Suprapubic skin (tissue), 4 donors: ENCODE results near the gene NPR1. TPM values are rescaled to one million over a fixed set of nuclear protein-coding genes. Genes with fewer than 3 reads are reported as not detected.
"Not testable (repeated sequence)": the region's sequence is repeated elsewhere in the genome, so short reads cannot be mapped to it uniquely, and the experiment has no call there.

Source experiments
- DNase-seq, 2 donors: peaks; one replicate each; pipeline ENCODE4 v3.0.0-alpha.2; 2019; ENCODE audit warnings: low spot score in 2 of 2
- H3K27ac ChIP-seq: fragments of 200-600 bp; sonication (generic); one replicate; pipeline ENCODE4 v1.5.1; 2019
- H3K27me3 ChIP-seq: fragments of 200-600 bp; sonication (generic); one replicate; pipeline ENCODE4 v1.5.1; 2019
- H3K36me3 ChIP-seq: fragments of 200-600 bp; sonication (generic); one replicate; pipeline ENCODE4 v1.5.1; 2019
- H3K4me1 ChIP-seq: fragments of 200-600 bp; sonication (generic); one replicate; pipeline ENCODE4 v1.5.1; 2019
- H3K4me3 ChIP-seq: fragments of 200-600 bp; sonication (generic); one replicate; pipeline ENCODE4 v1.5.1; 2019; ENCODE audit warnings: mild to moderate bottlenecking
- H3K9me3 ChIP-seq: fragments of 200-600 bp; sonication (generic); one replicate; pipeline ENCODE4 v1.5.1; 2019
- EP300 ChIP-seq: sonication (generic); formaldehyde crosslinking; IDR thresholded peaks from one replicate; pipeline ENCODE4 v1.6.1; 2017; ENCODE audit warnings: antibody characterized with exemption
- POLR2A ChIP-seq, 2 donors: fragments of 450-650 bp; IDR thresholded peaks; one replicate each; pipeline ENCODE4 v1.6.1; 2017; ENCODE audit warnings: antibody characterized with exemption in 2 of 2, mild to moderate bottlenecking in 2 of 2, moderate library complexity in 2 of 2
- POLR2AphosphoS5 ChIP-seq, 3 donors: sonication (generic); formaldehyde crosslinking; IDR thresholded peaks; one replicate each; pipeline ENCODE4 v1.6.1; 2017; ENCODE audit warnings: antibody characterized with exemption in 3 of 3
- WGBS: methylation state at CpG from one replicate; pipeline ENCODE4 v1.1.5; 2018; 5-methylcytosine and 5-hydroxymethylcytosine counted together
- total RNA-seq, 4 donors: library from RNA; depleted of rRNA; stranded (reverse); fragments of >200 nt; gene quantifications; one replicate each; pipeline ENCODE4 v1.1.0, GENCODE V29; 2016
- TF ChIP-seq, protein P1 (sequence below), 2 donors: fragments of 200-600 bp in 1 of 2; fragments of 450-650 bp in 1 of 2; sonication (generic) in 1 of 2; IDR thresholded peaks; one replicate each; pipeline ENCODE4 v1.5.1; 2016 to 2019; ENCODE audit warnings: antibody characterized with exemption in 2 of 2, mild to moderate bottlenecking in 1 of 2, moderate library complexity in 1 of 2

Gene NPR1
- total RNA-seq, 4 donors from 2014 or later: 4.7 to 19.2 (median 6.9) TPM

DNA sequence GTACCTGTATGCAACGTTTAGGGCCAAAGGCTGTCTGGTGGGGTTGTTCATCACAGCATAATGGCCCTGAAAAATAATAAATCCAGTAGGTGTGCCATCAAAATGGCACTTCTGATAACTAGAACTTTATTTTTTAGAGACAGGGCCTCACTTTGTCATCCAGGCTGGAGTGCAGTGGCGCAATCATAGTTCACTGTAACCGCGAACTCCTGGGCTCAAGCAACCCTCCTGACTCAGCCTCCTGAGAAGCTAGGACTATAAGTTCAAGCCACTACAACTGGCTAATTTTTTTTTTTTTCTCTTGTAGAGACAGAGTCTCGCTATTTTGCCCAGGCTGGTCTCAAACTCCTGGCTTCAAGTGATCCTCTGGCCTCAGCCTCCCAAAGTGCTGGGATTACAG is 15.3 kb upstream of the NPR1 start:
- Histone ChIP-seq H3K4me3 (no peak overlapping the region), H3K4me1 (peaks cover 15% of the 10 kb centered on the region), H3K9me3 (no peaks in the 10 kb centered on the region), H3K27me3 (no peaks in the 10 kb centered on the region), H3K27ac (no peak overlapping the region), H3K36me3 (peaks cover 77% of the 10 kb centered on the region)
- TF ChIP-seq POLR2A (IDR thresholded peaks at IDR 0.05): no peak
- TF ChIP-seq, protein P1, sequence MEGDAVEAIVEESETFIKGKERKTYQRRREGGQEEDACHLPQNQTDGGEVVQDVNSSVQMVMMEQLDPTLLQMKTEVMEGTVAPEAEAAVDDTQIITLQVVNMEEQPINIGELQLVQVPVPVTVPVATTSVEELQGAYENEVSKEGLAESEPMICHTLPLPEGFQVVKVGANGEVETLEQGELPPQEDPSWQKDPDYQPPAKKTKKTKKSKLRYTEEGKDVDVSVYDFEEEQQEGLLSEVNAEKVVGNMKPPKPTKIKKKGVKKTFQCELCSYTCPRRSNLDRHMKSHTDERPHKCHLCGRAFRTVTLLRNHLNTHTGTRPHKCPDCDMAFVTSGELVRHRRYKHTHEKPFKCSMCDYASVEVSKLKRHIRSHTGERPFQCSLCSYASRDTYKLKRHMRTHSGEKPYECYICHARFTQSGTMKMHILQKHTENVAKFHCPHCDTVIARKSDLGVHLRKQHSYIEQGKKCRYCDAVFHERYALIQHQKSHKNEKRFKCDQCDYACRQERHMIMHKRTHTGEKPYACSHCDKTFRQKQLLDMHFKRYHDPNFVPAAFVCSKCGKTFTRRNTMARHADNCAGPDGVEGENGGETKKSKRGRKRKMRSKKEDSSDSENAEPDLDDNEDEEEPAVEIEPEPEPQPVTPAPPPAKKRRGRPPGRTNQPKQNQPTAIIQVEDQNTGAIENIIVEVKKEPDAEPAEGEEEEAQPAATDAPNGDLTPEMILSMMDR (IDR thresholded peaks at IDR 0.05): no peak
- TF ChIP-seq POLR2AphosphoS5 (IDR thresholded peaks at IDR 0.05): no peak
- TF ChIP-seq EP300: no peak
- 84% methylated on average over 5 of the region's 5 CpGs for WGBS
- peak in 1 of 2 donors; percentile 31 for DNase-seq

GRCh38 chr1:153667439-153667838 is 11.0 kb upstream of the NPR1 start:
- H3K36me3 ChIP-seq: peaks cover 66% of the 10 kb centered on the region
- no peaks in the 10 kb centered on the region for H3K27me3 ChIP-seq
- no peak overlapping the region for H3K4me3 ChIP-seq
- no peak for TF ChIP-seq EP300
- no peak for TF ChIP-seq POLR2AphosphoS5 (IDR thresholded peaks at IDR 0.05)
- TF ChIP-seq, protein P1 (IDR thresholded peaks at IDR 0.05): no peak
- TF ChIP-seq POLR2A (IDR thresholded peaks at IDR 0.05): no peak
- 79% methylated on average over 4 of the region's 4 CpGs for WGBS
- DNase-seq: no peak
- H3K9me3 ChIP-seq: no peaks in the 10 kb centered on the region
- H3K4me1 ChIP-seq: peaks cover 31% of the 10 kb centered on the region
- peak overlapping the region; percentile 32 for H3K27ac ChIP-seq

DNA sequence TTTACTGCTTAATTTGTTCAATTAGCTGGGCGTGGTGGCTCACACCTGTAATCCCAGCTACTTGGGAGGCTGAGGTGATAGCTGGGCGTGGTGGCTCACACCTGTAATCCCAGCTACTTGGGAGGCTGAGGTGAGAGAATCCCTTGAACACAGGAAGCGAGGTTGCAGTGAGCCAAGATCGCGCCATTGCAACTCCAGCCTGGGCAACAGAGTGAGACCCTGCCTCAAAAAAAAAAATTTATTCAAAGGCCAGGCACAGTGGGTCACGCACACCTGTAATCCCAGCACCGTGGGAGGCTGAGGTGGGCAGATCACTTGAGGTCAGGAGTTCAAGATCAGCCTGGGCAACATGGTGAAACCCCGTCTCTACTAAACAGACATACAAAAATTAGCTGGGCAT is 9.8 kb upstream of the NPR1 start:
- H3K4me3 ChIP-seq, H3K27me3 ChIP-seq, DNase-seq, H3K9me3 ChIP-seq, H3K27ac ChIP-seq: not testable (repeated sequence)
- Histone ChIP-seq H3K4me1 (peaks cover 31% of the 10 kb centered on the region), H3K36me3 (peaks cover 54% of the 10 kb centered on the region)
- WGBS: 94% methylated on average over 8 of the region's 8 CpGs

DNA sequence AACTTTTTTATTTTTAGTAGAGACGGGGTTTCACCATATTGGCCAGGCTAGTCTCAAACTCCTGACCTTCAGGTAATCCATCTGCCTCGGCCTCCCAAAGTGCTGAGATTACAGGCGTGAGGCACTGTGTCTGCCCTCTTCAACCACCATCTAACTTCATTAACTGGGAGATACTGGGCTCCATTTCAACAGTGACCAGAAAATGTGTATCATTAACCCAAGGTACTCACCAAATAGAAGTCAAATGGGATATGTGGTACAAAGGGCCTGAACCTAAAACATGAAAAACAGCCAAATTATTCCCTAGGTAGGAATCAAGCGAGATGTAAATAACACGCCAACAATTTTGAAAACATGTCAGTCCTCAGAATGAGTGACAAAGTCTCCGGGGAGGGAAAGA is 8.9 kb upstream of the NPR1 start:
- TF ChIP-seq EP300 (no peak), POLR2A (IDR thresholded peaks at IDR 0.05) (no peak), POLR2AphosphoS5 (IDR thresholded peaks at IDR 0.05) (no peak)
- TF ChIP-seq, protein P1 (IDR thresholded peaks at IDR 0.05): no peak
- H3K4me1 ChIP-seq: peaks cover 31% of the 10 kb centered on the region
- peak overlapping the region; percentile 88 for H3K27ac ChIP-seq
- H3K36me3 ChIP-seq: peaks cover 45% of the 10 kb centered on the region
- H3K27me3 ChIP-seq: no peaks in the 10 kb centered on the region
- WGBS: 84% methylated on average over 6 of the region's 6 CpGs
- no peaks in the 10 kb centered on the region for H3K9me3 ChIP-seq
- peak overlapping the region; percentile 78 for H3K4me3 ChIP-seq
- no peak for DNase-seq

GRCh38 chr1:153670257-153670858 is 8.1 kb upstream of the NPR1 start:
- WGBS: 2% methylated on average over 21 of the region's 22 CpGs
- TF ChIP-seq, protein P1 (IDR thresholded peaks at IDR 0.05): no peak
- TF ChIP-seq POLR2AphosphoS5 (IDR thresholded peaks at IDR 0.05): no peak
- TF ChIP-seq POLR2A (IDR thresholded peaks at IDR 0.05): no peak
- TF ChIP-seq EP300: no peak
- H3K4me3 ChIP-seq: peak overlapping the region; percentile 78
- DNase-seq: no peak
- H3K27me3 ChIP-seq: no peaks in the 10 kb centered on the region
- no peaks in the 10 kb centered on the region for H3K9me3 ChIP-seq
- H3K4me1 ChIP-seq: peaks cover 31% of the 10 kb centered on the region
- peaks cover 37% of the 10 kb centered on the region for H3K36me3 ChIP-seq
- H3K27ac ChIP-seq: peak overlapping the region; percentile 88
